Gastrocnemius medialis (tissue), 4 donors: Measurements from ENCODE around the gene CFAP46. TPM values are rescaled to one million over a fixed set of nuclear protein-coding genes. Genes with fewer than 3 reads are reported as not detected.

Source experiments
- ATAC-seq, 2 donors: fragments of 150-250 bp; one replicate each; pipeline ENCODE4 v1.9.1; 2016
- DNase-seq, 2 donors: peaks; one replicate each; pipeline ENCODE4 v3.0.0-alpha.2; 2019
- H3K27ac ChIP-seq, 4 donors: fragments of 200-600 bp; sonication (generic); 1 replicate in 1 of 4; 2 replicates in 3 of 4; pipeline ENCODE4 v1.5.1; 2016 to 2018; ENCODE audit warnings: mild to moderate bottlenecking in 2 of 4, moderate library complexity in 1 of 4
- H3K27me3 ChIP-seq, 3 donors: fragments of 200-600 bp; sonication (generic) in 2 of 3; 1 replicate in 1 of 3; 2 replicates in 2 of 3; pipeline versions ENCODE4 v1.5.1 to v1.6.0; 2016 to 2019; ENCODE audit warnings: mild to moderate bottlenecking in 1 of 3, moderate library complexity in 1 of 3
- H3K36me3 ChIP-seq, 2 donors: fragments of 200-600 bp; sonication (generic) in 1 of 2; one replicate each; pipeline ENCODE4 v1.5.1; 2017 to 2018
- H3K4me1 ChIP-seq, 2 donors: fragments of 200-600 bp; sonication (generic) in 1 of 2; one replicate each; pipeline ENCODE4 v1.5.1; 2016 to 2017; ENCODE audit warnings: mild to moderate bottlenecking in 2 of 2
- H3K4me3 ChIP-seq, 4 donors: fragments of 200-600 bp; sonication (generic) in 3 of 4; 1 replicate in 1 of 4; 2 replicates in 3 of 4; pipeline ENCODE4 v1.5.1; 2016 to 2019; ENCODE audit warnings: mild to moderate bottlenecking in 2 of 4
- H3K9me3 ChIP-seq, 3 donors: fragments of 200-600 bp; sonication (generic) in 2 of 3; 1 replicate in 1 of 3; 2 replicates in 2 of 3; pipeline ENCODE4 v1.5.1; 2016 to 2019
- CTCF ChIP-seq, 5 experiments: fragments of 450-650 bp in 3 of 5; fragments of 200-600 bp in 2 of 5; sonication (generic) in 2 of 5; IDR thresholded peaks in 4 of 5; conservative IDR thresholded peaks in 1 of 5; 1 replicate in 4 of 5; 2 replicates in 1 of 5; pipeline ENCODE4 v1.5.1; 2016 to 2019; ENCODE audit warnings: antibody characterized with exemption in 5 of 5, mild to moderate bottlenecking in 3 of 5, moderate library complexity in 3 of 5
- POLR2A ChIP-seq, 2 donors: fragments of 450-650 bp; IDR thresholded peaks; one replicate each; pipeline ENCODE4 v1.6.1; 2017; ENCODE audit warnings: antibody characterized with exemption in 2 of 2, mild to moderate bottlenecking in 2 of 2, moderate library complexity in 2 of 2
- in situ Hi-C, 4 donors: fragments of 200-750 bp; cut with MboI; loops; one replicate each; pipeline versions ENCODE4 v1.15.0 to v1.8.0; 2017; ENCODE audit warnings: low sequenced_read_pairs in 4 of 4
- intact Hi-C: fragments of 100-400 bp; cut with DNase I; formaldehyde crosslinking; loops from one replicate; pipeline ENCODE4 v1.15.1; 2023; ENCODE audit warnings: low total_unique reads
- total RNA-seq, 4 donors: library from RNA; depleted of rRNA; stranded (reverse); fragments of >200 nt; gene quantifications; one replicate each; pipeline versions ENCODE4 v1.1.0 to v1.2.3, GENCODE V29; 2016

CFAP46 gene
- total RNA-seq, 4 donors from 2014 or later, result 4.2 to 27.9 (median 11.9) TPM

- TF ChIP-seq POLR2A (IDR thresholded peaks at IDR 0.05) (no peak), CTCF (IDR thresholded peaks at IDR 0.05 in 4 of 5, conservative IDR thresholded peaks at IDR 0.05 in 1 of 5) (no peak)
- no peak overlapping the region for H3K27ac ChIP-seq
- no peak overlapping the region for H3K4me3 ChIP-seq
- no peaks in the 10 kb centered on the region for H3K4me1 ChIP-seq
- H3K36me3 ChIP-seq, result no peaks in the 10 kb centered on the region
- ATAC-seq, result no peak
- H3K27me3 ChIP-seq, result no peaks in the 10 kb centered on the region
- H3K9me3 ChIP-seq, result no peaks in the 10 kb centered on the region
- intact Hi-C loops, result no loop called here
- in situ Hi-C loops, result no loop called here
- no peak for DNase-seq
Measured at GRCh38 chr10:132764108-132764507, 178.3 kb downstream of the CFAP46 start.

GRCh38 chr10:132763545-132763944 is 178.8 kb downstream of the CFAP46 start:
- Histone ChIP-seq H3K36me3 (no peaks in the 10 kb centered on the region), H3K4me1 (no peaks in the 10 kb centered on the region), H3K27me3 (no peaks in the 10 kb centered on the region), H3K27ac (no peak overlapping the region), H3K4me3 (no peak overlapping the region), H3K9me3 (no peaks in the 10 kb centered on the region)
- ATAC-seq, result no peak
- intact Hi-C loops (no loop called here), in situ Hi-C loops (no loop called here)
- no peak for DNase-seq
- no peak for TF ChIP-seq CTCF (IDR thresholded peaks at IDR 0.05 in 4 of 5, conservative IDR thresholded peaks at IDR 0.05 in 1 of 5)
- no peak for TF ChIP-seq POLR2A (IDR thresholded peaks at IDR 0.05)

GRCh38 chr10:132762267-132762666 is 180.1 kb downstream of the CFAP46 start:
- in situ Hi-C loops, result no loop called here
- Histone ChIP-seq H3K4me3 (no peak overlapping the region), H3K27ac (no peak overlapping the region), H3K36me3 (no peaks in the 10 kb centered on the region), H3K9me3 (no peaks in the 10 kb centered on the region), H3K27me3 (no peaks in the 10 kb centered on the region), H3K4me1 (no peaks in the 10 kb centered on the region)
- DNase-seq (no peak), ATAC-seq (no peak)
- intact Hi-C loops, result no loop called here
- TF ChIP-seq POLR2A (IDR thresholded peaks at IDR 0.05) (no peak), CTCF (IDR thresholded peaks at IDR 0.05 in 4 of 5, conservative IDR thresholded peaks at IDR 0.05 in 1 of 5) (no peak)

GRCh38 chr10:132761395-132762060 is 180.8 kb downstream of the CFAP46 start:
- Histone ChIP-seq H3K9me3 (no peaks in the 10 kb centered on the region), H3K27ac (no peak overlapping the region), H3K36me3 (no peaks in the 10 kb centered on the region), H3K27me3 (no peaks in the 10 kb centered on the region), H3K4me3 (no peak overlapping the region), H3K4me1 (no peaks in the 10 kb centered on the region)
- intact Hi-C loops (no loop called here), in situ Hi-C loops (no loop called here)
- TF ChIP-seq CTCF (IDR thresholded peaks at IDR 0.05 in 4 of 5, conservative IDR thresholded peaks at IDR 0.05 in 1 of 5) (no peak), POLR2A (IDR thresholded peaks at IDR 0.05) (no peak)
- no peak for DNase-seq
- no peak for ATAC-seq

GRCh38 chr10:132758865-132759264 is 183.5 kb downstream of the CFAP46 start:
- in situ Hi-C loops, result no loop called here
- no peak overlapping the region for H3K27ac ChIP-seq
- H3K4me1 ChIP-seq, result no peaks in the 10 kb centered on the region
- no peak overlapping the region for H3K4me3 ChIP-seq
- DNase-seq (no peak), ATAC-seq (no peak)
- no peaks in the 10 kb centered on the region for H3K27me3 ChIP-seq
- H3K9me3 ChIP-seq, result no peaks in the 10 kb centered on the region
- H3K36me3 ChIP-seq, result no peaks in the 10 kb centered on the region
- intact Hi-C loops, result no loop called here
- no peak for TF ChIP-seq POLR2A (IDR thresholded peaks at IDR 0.05)
- TF ChIP-seq CTCF (IDR thresholded peaks at IDR 0.05 in 4 of 5, conservative IDR thresholded peaks at IDR 0.05 in 1 of 5), result no peak
